ENCODE results near the gene PCCA.

The PCCA gene, protein sequence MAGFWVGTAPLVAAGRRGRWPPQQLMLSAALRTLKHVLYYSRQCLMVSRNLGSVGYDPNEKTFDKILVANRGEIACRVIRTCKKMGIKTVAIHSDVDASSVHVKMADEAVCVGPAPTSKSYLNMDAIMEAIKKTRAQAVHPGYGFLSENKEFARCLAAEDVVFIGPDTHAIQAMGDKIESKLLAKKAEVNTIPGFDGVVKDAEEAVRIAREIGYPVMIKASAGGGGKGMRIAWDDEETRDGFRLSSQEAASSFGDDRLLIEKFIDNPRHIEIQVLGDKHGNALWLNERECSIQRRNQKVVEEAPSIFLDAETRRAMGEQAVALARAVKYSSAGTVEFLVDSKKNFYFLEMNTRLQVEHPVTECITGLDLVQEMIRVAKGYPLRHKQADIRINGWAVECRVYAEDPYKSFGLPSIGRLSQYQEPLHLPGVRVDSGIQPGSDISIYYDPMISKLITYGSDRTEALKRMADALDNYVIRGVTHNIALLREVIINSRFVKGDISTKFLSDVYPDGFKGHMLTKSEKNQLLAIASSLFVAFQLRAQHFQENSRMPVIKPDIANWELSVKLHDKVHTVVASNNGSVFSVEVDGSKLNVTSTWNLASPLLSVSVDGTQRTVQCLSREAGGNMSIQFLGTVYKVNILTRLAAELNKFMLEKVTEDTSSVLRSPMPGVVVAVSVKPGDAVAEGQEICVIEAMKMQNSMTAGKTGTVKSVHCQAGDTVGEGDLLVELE

DNA sequence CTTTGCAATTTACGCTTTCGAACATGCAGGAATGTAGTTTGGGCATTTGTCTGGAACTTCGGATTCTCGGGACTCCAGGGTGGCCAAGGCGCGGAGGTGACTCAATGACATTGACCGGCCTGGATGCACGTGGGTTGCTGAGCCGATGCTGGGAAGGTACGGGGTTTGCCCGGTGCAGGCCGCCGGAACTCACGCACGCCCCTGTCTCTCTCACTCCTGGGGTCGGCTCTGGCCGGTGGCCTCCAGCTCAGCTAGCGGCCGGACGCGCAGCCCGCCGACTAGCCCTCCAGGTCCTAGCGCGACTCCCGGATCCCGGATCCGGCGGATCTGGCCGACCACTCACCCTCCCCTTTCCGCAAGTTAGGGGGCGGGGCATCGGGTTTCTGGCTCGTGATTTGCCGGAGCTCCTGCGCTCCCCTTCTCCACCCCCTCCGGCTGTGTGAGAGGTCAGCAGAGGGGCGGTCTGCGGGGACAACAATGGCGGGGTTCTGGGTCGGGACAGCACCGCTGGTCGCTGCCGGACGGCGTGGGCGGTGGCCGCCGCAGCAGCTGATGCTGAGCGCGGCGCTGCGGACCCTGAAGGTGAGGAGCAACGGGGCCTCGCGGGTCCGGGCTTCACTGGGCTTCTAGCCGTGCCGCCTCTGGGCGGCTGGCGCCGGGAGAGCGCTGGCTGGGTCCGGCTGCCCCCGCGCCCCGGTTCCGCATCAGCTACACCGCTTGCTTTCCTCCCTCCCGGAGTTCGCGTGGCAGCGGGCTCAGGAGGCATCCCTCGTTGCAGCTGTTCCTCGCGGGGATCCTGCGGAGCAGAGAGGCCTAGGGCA is at the start of gene PCCA:
Gene PCCA, plus strand, starts transcription at position 450 of the 821 bp plus-strand sequence. Its CDS starts 28 bp downstream, at position 478.
- Histone ChIP-seq H3K4me2 (ENCODE audit: low read length) (peak within 1 kb of the TSS; percentile 67), H3K4me3 (ENCODE audit: low read depth, low read length, poor library complexity, severe bottlenecking) (peak within 1 kb of the TSS; percentile 73), H4K20me1 (ENCODE audit: insufficient read depth, low read length) (no peaks in the 10 kb centered on the region), H3K27me3 (ENCODE audit: insufficient read depth, low read length) (no peaks in the 10 kb centered on the region), H3K36me3 (ENCODE audit: insufficient read depth, low read length) (no peaks in the 10 kb centered on the region), H3K9ac (ENCODE audit: low read length) (peak within 1 kb of the TSS; percentile 50), H3K4me1 (ENCODE audit: insufficient read depth, low read length, severe bottlenecking) (peaks cover 10% of the 10 kb centered on the region), H3F3A (ENCODE audit: insufficient read depth, low read length) (no peaks in the 10 kb centered on the region), H3K9me3 (ENCODE audit: low read length) (no peaks in the 10 kb centered on the region), H3K79me2 (ENCODE audit: insufficient read depth, low read length) (no peaks in the 10 kb centered on the region), H2AFZ (ENCODE audit: low read length) (no peak within 1 kb of the TSS), H3K9me2 (ENCODE audit: low read depth, low read length) (no peaks in the 10 kb centered on the region), H3K27ac (ENCODE audit: low read depth, low read length, poor library complexity, severe bottlenecking) (no peak within 1 kb of the TSS)
- TF ChIP-seq, protein P1, sequence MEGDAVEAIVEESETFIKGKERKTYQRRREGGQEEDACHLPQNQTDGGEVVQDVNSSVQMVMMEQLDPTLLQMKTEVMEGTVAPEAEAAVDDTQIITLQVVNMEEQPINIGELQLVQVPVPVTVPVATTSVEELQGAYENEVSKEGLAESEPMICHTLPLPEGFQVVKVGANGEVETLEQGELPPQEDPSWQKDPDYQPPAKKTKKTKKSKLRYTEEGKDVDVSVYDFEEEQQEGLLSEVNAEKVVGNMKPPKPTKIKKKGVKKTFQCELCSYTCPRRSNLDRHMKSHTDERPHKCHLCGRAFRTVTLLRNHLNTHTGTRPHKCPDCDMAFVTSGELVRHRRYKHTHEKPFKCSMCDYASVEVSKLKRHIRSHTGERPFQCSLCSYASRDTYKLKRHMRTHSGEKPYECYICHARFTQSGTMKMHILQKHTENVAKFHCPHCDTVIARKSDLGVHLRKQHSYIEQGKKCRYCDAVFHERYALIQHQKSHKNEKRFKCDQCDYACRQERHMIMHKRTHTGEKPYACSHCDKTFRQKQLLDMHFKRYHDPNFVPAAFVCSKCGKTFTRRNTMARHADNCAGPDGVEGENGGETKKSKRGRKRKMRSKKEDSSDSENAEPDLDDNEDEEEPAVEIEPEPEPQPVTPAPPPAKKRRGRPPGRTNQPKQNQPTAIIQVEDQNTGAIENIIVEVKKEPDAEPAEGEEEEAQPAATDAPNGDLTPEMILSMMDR (IDR thresholded peaks at IDR 0.05; ENCODE audit: low read length) = no peak
- TF ChIP-seq EZH2 (IDR thresholded peaks at IDR 0.05; ENCODE audit: borderline replicate concordance, low read length) = no peak

DNA sequence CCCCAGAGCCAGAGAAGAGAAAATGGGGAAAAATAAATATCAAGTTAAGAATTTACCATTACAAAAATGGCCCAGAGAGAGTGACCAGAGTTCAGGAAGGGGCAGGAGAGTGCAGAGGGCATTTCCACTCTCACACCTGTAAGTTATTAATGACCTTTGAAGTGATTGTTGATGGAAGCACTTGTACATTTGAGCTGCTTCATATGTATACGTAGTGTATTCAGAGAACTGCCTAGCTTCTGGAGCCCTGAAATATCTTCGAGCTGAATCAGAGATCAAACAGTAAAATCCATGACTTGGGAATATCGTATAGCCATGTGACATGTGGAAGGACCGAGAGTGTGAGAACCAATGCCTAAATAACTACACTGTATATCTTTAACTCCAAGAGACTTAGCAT is 49.2 kb upstream of the PCCA start:
- Histone ChIP-seq H3K4me2 (ENCODE audit: low read length) (no peak overlapping the region), H3K9ac (ENCODE audit: low read length) (no peak overlapping the region), H3K9me2 (ENCODE audit: low read depth, low read length) (no peaks in the 10 kb centered on the region), H4K20me1 (ENCODE audit: insufficient read depth, low read length) (no peaks in the 10 kb centered on the region), H3F3A (ENCODE audit: insufficient read depth, low read length) (no peaks in the 10 kb centered on the region), H3K4me1 (ENCODE audit: insufficient read depth, low read length, severe bottlenecking) (no peaks in the 10 kb centered on the region), H3K4me3 (ENCODE audit: low read depth, low read length, poor library complexity, severe bottlenecking) (no peak overlapping the region), H3K79me2 (ENCODE audit: insufficient read depth, low read length) (no peaks in the 10 kb centered on the region), H3K36me3 (ENCODE audit: insufficient read depth, low read length) (no peaks in the 10 kb centered on the region), H3K27ac (ENCODE audit: low read depth, low read length, poor library complexity, severe bottlenecking) (no peak overlapping the region), H3K27me3 (ENCODE audit: insufficient read depth, low read length) (peaks cover 4% of the 10 kb centered on the region; the same call in 1 of the 2 replicates), H3K9me3 (ENCODE audit: low read length) (no peaks in the 10 kb centered on the region), H2AFZ (ENCODE audit: low read length) (no peak overlapping the region)
- TF ChIP-seq, protein P1 (IDR thresholded peaks at IDR 0.05; ENCODE audit: low read length) = no peak
- no peak for TF ChIP-seq EZH2 (IDR thresholded peaks at IDR 0.05; ENCODE audit: borderline replicate concordance, low read length)

DNA sequence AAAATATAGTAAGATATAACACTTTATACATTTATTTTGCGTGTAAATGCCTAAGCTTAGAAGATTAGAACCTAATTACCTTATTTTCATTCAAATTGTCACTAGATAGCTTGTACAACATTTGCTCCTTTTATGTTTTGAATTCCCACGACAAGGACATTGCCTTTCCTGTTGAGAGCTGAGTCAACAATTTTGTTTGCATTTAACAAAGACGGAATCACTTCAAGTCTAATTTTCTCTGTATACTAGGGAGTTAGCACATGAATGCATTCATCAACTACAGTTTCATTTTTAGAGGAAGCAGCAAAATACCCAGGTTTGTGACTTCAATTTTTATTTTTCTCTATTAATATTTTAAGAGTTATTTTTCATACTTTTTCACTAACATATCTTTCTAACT is 48.7 kb upstream of the PCCA start:
- Histone ChIP-seq H2AFZ (ENCODE audit: low read length) (no peak overlapping the region), H3K27me3 (ENCODE audit: insufficient read depth, low read length) (peaks cover 4% of the 10 kb centered on the region; the same call in 1 of the 2 replicates), H3K27ac (ENCODE audit: low read depth, low read length, poor library complexity, severe bottlenecking) (no peak overlapping the region), H3K4me3 (ENCODE audit: low read depth, low read length, poor library complexity, severe bottlenecking) (no peak overlapping the region), H3K36me3 (ENCODE audit: insufficient read depth, low read length) (no peaks in the 10 kb centered on the region), H3F3A (ENCODE audit: insufficient read depth, low read length) (no peaks in the 10 kb centered on the region), H3K4me1 (ENCODE audit: insufficient read depth, low read length, severe bottlenecking) (no peaks in the 10 kb centered on the region), H3K79me2 (ENCODE audit: insufficient read depth, low read length) (no peaks in the 10 kb centered on the region), H3K9me3 (ENCODE audit: low read length) (no peaks in the 10 kb centered on the region), H3K4me2 (ENCODE audit: low read length) (no peak overlapping the region), H4K20me1 (ENCODE audit: insufficient read depth, low read length) (no peaks in the 10 kb centered on the region), H3K9ac (ENCODE audit: low read length) (no peak overlapping the region), H3K9me2 (ENCODE audit: low read depth, low read length) (no peaks in the 10 kb centered on the region)
- no peak for TF ChIP-seq EZH2 (IDR thresholded peaks at IDR 0.05; ENCODE audit: borderline replicate concordance, low read length)
- TF ChIP-seq, protein P1 (IDR thresholded peaks at IDR 0.05; ENCODE audit: low read length) = no peak

Data from OCI-LY1 (cell line).